GOT3 (cell line): ENCODE data around the gene POLR3H.

Source experiments
- DNase-seq: peaks from one replicate; lab custom pipeline; 2025; ENCODE audit warnings: mixed read lengths; lab: John Stamatoyannopoulos, UW

Gene POLR3H

GRCh38 chr22:41535244-41535643, 9.0 kb downstream of the POLR3H start:
- no peak for DNase-seq

GRCh38 chr22:41534219-41534618, 10.1 kb downstream of the POLR3H start:
- DNase-seq: no peak

- no peak for DNase-seq
Observed at GRCh38 chr22:41532908-41533825, 11.1 kb downstream of the POLR3H start.

GRCh38 chr22:41531715-41532477, 12.4 kb downstream of the POLR3H start:
- DNase-seq: no peak

GRCh38 chr22:41530890-41531714, 13.2 kb downstream of the POLR3H start:
- no peak for DNase-seq

DNA sequence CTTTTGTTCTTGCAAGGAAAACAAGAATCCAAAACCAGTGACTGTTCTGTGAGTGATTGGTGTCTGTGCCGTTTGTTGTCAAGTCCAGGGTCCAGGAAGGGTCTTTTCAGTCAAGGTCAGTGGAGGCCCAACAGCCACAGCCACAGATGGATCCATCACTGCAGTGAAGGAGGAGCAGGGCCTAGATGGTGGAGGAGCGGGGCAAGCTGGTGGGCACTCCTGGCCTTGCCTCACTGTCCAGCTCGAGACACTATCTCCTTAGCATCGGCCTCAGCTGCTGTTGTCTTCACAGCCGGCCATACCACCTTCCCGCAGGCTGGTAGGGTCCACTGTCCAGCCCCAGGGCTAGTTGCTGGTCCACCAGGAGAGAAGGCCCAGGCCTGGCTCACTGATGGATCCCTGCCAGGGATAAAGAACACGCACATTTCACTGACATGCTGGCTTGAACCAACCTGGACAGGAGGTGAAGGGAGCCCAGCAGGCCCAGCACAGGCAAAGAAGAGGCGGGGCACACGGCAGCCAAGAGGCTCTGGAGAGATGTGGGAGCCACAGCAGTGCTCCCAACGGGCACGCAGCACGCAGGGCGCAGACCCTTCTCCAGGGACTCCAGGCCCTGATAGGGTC, 15.2 kb downstream of the POLR3H start:
- DNase-seq: no peak

- no peak for DNase-seq
Observed at GRCh38 chr22:41528132-41528766, 16.0 kb downstream of the POLR3H start.

DNA sequence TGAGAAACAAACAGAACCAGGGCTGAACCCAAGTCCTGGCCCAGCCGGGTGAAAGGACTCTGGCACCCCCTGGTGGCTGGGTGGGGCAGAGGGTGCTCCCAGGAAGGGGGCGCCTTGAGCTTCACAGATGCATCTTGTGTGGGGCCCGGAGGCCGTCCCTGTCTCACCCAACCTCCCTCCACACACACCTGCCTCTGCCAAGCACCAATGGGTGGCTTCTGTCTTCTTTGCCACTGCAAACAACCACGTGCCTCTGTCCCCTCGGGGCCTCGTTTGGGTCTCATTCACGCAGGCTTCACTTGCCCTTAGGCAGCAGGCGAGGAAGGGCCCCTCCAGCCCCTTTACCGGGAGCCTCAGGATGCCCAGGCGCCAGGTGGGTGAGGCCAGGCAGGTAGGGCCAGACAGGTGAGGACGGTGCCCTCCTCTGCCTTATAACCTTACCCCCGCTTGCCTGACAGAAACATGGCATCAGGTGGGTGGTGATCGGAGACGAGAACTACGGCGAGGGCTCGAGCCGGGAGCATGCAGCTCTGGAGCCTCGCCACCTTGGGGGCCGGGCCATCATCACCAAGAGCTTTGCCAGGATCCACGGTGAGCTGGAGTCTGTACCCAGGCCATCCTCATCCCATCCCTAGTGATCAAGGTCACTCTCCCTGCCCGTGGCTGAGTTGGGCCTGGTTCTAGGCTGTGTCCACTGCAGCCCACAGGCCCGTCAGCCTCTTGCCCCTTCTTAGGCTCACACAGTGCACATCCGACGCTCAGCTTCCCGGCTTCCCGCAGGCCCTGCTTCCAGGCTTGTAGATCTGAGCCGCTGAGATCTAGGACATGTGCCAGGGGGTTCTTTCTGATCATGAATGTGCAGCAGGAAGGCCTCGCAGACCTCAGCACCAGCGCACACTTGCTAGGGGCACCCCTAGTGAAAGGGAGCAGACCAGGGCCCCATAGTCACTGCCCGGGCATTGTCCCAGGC, 17.2 kb downstream of the POLR3H start:
- DNase-seq: no peak

GRCh38 chr22:41526226-41526829, 17.9 kb downstream of the POLR3H start:
- no peak for DNase-seq

DNA sequence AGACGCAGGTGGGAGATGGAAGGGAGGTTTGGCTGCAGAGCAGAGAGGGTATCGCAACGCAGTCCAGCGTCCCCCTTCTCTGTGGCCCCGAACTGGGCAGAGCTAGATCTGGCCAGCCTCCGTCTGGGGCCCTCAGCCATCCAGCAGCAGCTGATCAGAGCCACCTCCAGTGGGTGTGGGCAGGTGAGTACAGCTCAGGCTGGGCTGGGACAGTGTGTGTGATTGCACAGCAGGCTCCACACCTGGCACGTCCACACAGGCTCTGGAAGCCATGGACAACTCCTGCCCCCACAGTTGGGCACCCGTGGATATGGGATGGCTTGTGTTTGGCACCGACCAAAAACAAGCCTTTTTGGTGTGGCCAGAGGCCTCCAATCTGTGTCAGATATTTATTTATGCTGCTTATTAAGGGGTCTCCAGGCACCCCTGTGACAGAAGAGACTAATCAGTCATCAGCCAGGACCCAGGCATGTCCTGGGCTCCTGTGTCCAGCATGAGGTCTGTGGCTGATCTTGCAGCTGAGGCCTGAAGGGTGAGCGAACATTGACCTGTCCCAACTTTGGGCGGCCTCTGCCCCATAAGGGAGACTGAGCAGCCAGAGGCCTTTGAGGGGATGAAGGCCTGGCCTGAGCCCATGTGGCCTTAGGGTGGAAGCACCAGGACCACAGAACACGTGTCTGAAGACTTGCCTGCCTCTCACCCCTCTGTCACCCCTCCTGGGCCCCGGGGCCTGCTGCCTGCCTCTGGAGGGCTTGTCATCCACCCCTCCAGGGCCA, 18.6 kb downstream of the POLR3H start:
- DNase-seq: no peak

DNA sequence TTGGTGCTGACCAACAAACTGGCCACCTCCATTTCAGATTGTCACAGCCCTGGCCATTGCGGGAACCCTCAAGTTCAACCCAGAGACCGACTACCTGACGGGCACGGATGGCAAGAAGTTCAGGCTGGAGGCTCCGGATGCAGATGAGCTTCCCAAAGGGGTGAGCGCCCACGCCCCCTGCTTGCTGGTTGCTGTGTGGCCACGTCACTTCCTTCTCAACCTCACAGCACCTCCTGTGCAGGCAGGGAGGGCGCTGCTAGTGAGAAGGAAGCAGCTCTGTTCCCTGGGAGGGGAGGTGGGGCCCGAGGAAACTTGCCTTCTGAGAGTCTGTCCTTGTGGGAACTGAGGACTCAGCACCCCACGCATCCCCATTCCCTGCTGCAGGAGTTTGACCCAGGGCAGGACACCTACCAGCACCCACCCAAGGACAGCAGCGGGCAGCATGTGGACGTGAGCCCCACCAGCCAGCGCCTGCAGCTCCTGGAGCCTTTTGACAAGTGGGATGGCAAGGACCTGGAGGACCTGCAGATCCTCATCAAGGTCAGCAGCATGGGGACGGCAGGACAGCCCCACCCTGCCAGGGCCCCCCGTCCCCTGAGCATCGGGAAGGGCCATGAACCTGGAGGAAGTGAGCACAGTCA, 19.3 kb downstream of the POLR3H start:
- DNase-seq: no peak

GRCh38 chr22:41524251-41524661, 20.0 kb downstream of the POLR3H start:
- no peak for DNase-seq

DNA sequence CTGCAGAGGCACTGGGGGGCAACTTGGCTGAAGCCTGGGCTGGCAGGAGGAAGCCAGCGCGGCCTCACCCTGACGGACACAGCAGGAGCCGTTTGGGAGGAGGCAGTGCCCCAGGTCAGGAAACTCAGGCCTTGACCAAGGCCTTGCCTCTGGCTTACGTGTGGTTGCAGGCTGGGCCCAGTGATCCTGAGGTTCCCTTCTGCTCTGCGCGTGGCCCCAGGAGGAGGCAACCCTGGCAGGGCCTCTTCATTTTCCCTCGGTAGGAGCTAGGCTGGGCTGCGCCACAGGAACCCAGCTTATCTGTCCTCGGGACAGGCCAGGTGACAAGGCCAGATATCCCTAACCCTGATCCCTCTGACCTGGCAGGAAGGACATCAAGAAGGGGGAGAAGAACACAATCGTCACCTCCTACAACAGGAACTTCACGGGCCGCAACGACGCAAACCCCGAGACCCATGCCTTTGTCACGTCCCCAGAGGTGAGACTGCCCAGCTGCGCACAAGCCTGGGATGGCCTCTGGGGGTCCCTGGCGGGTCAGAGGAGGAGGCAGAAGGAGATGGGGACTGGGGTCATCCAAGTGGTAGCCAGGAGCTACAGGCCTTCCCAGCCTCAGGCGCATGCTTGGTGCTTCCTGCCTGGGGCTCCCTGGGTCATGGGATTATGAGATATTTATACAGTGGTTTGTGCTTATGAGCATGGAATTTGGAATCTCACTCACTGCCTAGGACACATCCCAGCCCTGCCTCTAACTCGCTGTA, 20.6 kb downstream of the POLR3H start:
- no peak for DNase-seq

GRCh38 chr22:41522813-41523212, 21.5 kb downstream of the POLR3H start:
- no peak for DNase-seq

- no peak for DNase-seq
Observed at GRCh38 chr22:41521126-41521525, 23.1 kb downstream of the POLR3H start.

GRCh38 chr22:41518048-41518347, 26.3 kb downstream of the POLR3H start:
- no peak for DNase-seq

GRCh38 chr22:41517172-41518047, 26.9 kb downstream of the POLR3H start:
- no peak for DNase-seq
